ENCODE measurements around the gene SLC66A3.

GRCh38 chr2:11142987-11143386 is 12.3 kb upstream of the SLC66A3 start:
- no peak for TF ChIP-seq PKNOX1 (IDR thresholded peaks at IDR 0.05)
- TF ChIP-seq SP1 (IDR thresholded peaks at IDR 0.05), result no peak
- TF ChIP-seq ARNT (IDR thresholded peaks at IDR 0.05), result no peak
- TF ChIP-seq ZNF384 (IDR thresholded peaks at IDR 0.05), result no peak
